ENCODE measurements around the gene PRUNE2.

GRCh38 chr9:76799473-76799872, 106.4 kb downstream of the PRUNE2 start:
- TF ChIP-seq CTCF (IDR thresholded peaks at IDR 0.05) (no peak), POLR2A (IDR thresholded peaks at IDR 0.05) (no peak)
